SH-SY5Y (cell line): Measurements from ENCODE around the gene PPP1R8.

Source experiments
- GATA2 ChIP-seq: IDR thresholded peaks from 2 replicates; pipeline ENCODE4 v1.6.1; 2011; ENCODE audit warnings: mild to moderate bottlenecking, low read depth, low read length
- GATA3 ChIP-seq: IDR thresholded peaks from 2 replicates; pipeline ENCODE4 v1.6.1; 2011; ENCODE audit warnings: low read depth, mild to moderate bottlenecking, low read length, moderate library complexity

The PPP1R8 gene

GRCh38 chr1:27861436-27861835, 30.9 kb downstream of the PPP1R8 start:
- no peak for TF ChIP-seq GATA2
- no peak for TF ChIP-seq GATA3

GRCh38 chr1:27862004-27862403, 31.4 kb downstream of the PPP1R8 start:
- TF ChIP-seq GATA2 (no peak), GATA3 (no peak)

GRCh38 chr1:27862671-27863537, 32.3 kb downstream of the PPP1R8 start:
- TF ChIP-seq GATA2 (no peak), GATA3 (no peak)

GRCh38 chr1:27863538-27863915, 32.9 kb downstream of the PPP1R8 start:
- TF ChIP-seq GATA3 = no peak
- TF ChIP-seq GATA2 = no peak

- TF ChIP-seq GATA2 (no peak), GATA3 (no peak)
Measured at GRCh38 chr1:27864264-27864895, 33.8 kb downstream of the PPP1R8 start.

GRCh38 chr1:27865821-27866220, 35.2 kb downstream of the PPP1R8 start:
- TF ChIP-seq GATA3 (no peak), GATA2 (no peak)

GRCh38 chr1:27868556-27868931, 38.0 kb downstream of the PPP1R8 start:
- TF ChIP-seq GATA3 (no peak), GATA2 (no peak)

GRCh38 chr1:27868932-27869718, 38.5 kb downstream of the PPP1R8 start:
- no peak for TF ChIP-seq GATA3
- no peak for TF ChIP-seq GATA2

- TF ChIP-seq GATA3 = no peak
Measured at GRCh38 chr1:27869719-27870085, 39.1 kb downstream of the PPP1R8 start.

GRCh38 chr1:27872059-27872801, 41.6 kb downstream of the PPP1R8 start, which contains the start of gene THEMIS2:
TSS of gene THEMIS2 (plus strand) at chr1:27872544. CDS start at chr1:27872572, 28 bp downstream.
- TF ChIP-seq GATA3 (no peak), GATA2 (no peak)

- TF ChIP-seq GATA3 (no peak), GATA2 (no peak)
Measured at GRCh38 chr1:27872802-27873551, 42.4 kb downstream of the PPP1R8 start.

- TF ChIP-seq GATA2 (no peak), GATA3 (no peak)
Measured at GRCh38 chr1:27873671-27874384, 43.2 kb downstream of the PPP1R8 start.
